GM10266 (cell line): ENCODE data around the gene TYSND1.

Experiments used
- DNase-seq: peaks from one replicate; pipeline ENCODE4 v3.0.0; 2012; ENCODE audit errors: extremely low spot score
- CTCF ChIP-seq: IDR thresholded peaks from 2 replicates; pipeline ENCODE4 v1.5.1; 2012; ENCODE audit warnings: mild to moderate bottlenecking, low read depth; ENCODE audit not compliant: control insufficient read depth, insufficient read depth; ENCODE audit errors: missing control alignments

Gene TYSND1

GRCh38 chr10:70139997-70140250 is 6.6 kb downstream of the TYSND1 start:
- DNase-seq = no peak
- TF ChIP-seq CTCF = no peak

- no peak for DNase-seq
- TF ChIP-seq CTCF = no peak
Observed at GRCh38 chr10:70139151-70139996, 7.1 kb downstream of the TYSND1 start.

GRCh38 chr10:70137927-70138883 is 8.3 kb downstream of the TYSND1 start:
- TF ChIP-seq CTCF = no peak
- no peak for DNase-seq

GRCh38 chr10:70137135-70137534 is 9.4 kb downstream of the TYSND1 start:
- DNase-seq = no peak
- TF ChIP-seq CTCF = no peak

GRCh38 chr10:70135684-70136083 is 10.8 kb downstream of the TYSND1 start:
- TF ChIP-seq CTCF = no peak
- DNase-seq = no peak

DNA sequence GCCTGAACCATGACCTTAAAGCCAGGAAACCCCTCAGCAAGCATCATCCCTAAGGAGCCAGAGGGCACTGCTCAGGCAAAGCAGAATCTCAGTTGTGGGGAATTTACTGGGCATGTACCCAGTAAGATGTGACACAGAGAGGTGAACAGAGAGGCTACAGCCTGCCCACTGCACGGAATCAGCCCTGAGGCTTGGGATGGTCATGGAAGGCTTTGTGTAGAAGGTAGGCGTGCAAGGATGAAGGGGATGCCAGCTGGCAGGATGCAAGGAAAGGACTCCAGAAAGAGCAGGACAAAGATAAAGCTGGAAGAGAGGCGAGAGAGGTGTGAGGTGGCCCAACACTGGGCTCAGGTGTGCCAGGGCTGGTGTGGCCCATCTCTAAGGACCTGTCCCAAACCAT is 11.5 kb downstream of the TYSND1 start:
- no peak for DNase-seq
- TF ChIP-seq CTCF = no peak
